ENCODE results near the gene KLC4.

KLC4 gene

DNA sequence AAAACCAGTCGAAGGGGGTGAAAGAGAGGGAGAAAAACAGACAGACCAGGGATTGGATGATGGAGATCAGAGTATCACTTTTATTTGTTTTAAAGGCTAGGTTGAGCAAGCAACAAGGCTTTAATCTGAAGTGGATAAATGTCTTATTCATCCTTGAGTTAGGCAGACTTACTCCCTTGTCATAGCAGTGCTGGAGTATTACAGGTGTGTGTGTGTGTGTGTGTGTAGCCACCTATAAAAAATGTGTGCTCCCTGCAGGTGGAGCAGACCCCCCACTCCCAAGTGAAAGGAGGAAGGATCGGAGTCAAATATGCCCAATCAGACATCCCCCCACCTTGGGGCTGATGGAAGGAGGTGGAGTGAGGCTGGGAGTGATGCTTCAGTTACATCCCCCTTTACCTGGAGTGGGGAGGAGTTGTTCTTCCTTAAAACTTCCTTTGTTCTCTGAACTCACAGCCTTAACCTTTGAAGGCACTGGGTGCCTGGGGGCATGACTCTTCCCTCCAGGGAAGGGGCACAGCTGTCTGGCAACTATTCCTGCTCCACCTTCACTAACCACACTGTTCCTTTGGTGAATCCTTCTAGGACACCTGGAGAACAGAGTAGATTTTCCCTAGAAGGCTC is 43.9 kb downstream of the KLC4 start:
- no peak overlapping the region for H3K4me3 ChIP-seq (ENCODE audit: low read depth, low read length)
- H2BK12ac ChIP-seq (ENCODE audit: low read length): no peak overlapping the region
- H3K27ac ChIP-seq (ENCODE audit: low read depth, low read length): peak overlapping the region; percentile 45
- no peak overlapping the region for H4K12ac ChIP-seq (ENCODE audit: low read depth, low read length)
- no peak overlapping the region for H2BK120ac ChIP-seq (ENCODE audit: insufficient read depth, low read length, poor library complexity)
- no peak overlapping the region for H4K91ac ChIP-seq (ENCODE audit: low read depth, low read length)
- H3K79me1 ChIP-seq (ENCODE audit: low read length): no peaks in the 10 kb centered on the region
- H3K27me3 ChIP-seq (ENCODE audit: insufficient read depth, low read length): no peaks in the 10 kb centered on the region
- no peak overlapping the region for H2BK5ac ChIP-seq (ENCODE audit: low read depth, low read length, poor library complexity)
- H3K4me2 ChIP-seq (ENCODE audit: low read length): no peak overlapping the region
- H3K14ac ChIP-seq (ENCODE audit: low read length): no peak overlapping the region
- no CpG with 5 or more reads among the region's 2 CpGs for WGBS (ENCODE audit: extremely low coverage, insufficient coverage, insufficient read length)
- peaks cover 23% of the 10 kb centered on the region for H3K79me2 ChIP-seq (ENCODE audit: control insufficient read depth, insufficient read depth, low read length, poor library complexity)
- peaks cover 16 to 19% of the 10 kb centered on the region in 2 experiments for H3K4me1 ChIP-seq (ENCODE audit: control insufficient read depth in 1 of 2, insufficient read depth in 2 of 2, low read length in 2 of 2)
- H3K23ac ChIP-seq (ENCODE audit: low read length): no peak overlapping the region
- no peaks in the 10 kb centered on the region for H3K9me3 ChIP-seq (ENCODE audit: insufficient read depth, low read depth, low read length)
- no peak overlapping the region for H3K18ac ChIP-seq (ENCODE audit: low read length)
- no peak overlapping the region for H3K9ac ChIP-seq (ENCODE audit: low read length)
- DNase-seq: no peak
- no peak overlapping the region for H2AFZ ChIP-seq (ENCODE audit: insufficient read depth, low read length, poor library complexity)
- H4K8ac ChIP-seq (ENCODE audit: low read depth, low read length): no peak overlapping the region
- no peak overlapping the region for H2AK5ac ChIP-seq (ENCODE audit: low read length)
- peaks cover 6 to 14% of the 10 kb centered on the region in 2 experiments for H3K36me3 ChIP-seq (ENCODE audit: control insufficient read depth in 1 of 2, insufficient read depth in 2 of 2, low read length in 2 of 2)
- H3K4ac ChIP-seq (ENCODE audit: low read depth, low read length): no peak overlapping the region

DNA sequence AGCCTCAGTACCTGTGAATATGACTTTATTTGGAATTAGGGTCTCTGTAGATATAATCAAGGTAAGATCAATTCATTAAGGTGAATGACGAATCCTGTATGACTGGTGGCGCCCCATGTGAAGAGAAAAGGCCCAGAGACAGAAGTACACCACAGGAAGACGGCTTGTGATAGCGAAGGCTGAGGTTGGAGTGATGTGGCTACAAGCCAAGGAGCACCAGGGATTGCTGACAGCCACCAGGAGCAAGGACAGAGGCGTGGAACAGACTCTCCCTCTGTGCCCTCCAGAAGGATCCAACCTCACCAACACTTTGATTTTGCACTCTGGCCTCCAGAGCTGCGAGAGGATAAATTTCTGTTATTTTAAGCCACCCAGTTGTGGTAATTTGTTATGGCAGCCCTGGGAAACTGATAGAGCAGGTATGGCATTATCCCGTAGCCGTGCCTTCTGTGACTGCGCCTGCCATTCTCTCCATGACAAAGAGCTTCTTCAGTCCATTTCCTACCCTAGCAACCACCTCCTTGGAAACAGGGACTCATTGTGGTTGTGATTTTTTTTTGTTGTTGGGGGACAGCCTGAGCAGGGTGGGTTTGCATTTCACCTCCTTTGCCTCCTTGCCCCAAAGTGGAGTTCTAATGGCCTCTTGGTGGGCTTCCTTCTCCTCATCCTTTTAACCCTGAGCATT is 46.2 kb downstream of the KLC4 start:
- H3K27ac ChIP-seq (ENCODE audit: low read depth, low read length): no peak overlapping the region
- no peak overlapping the region for H2AK5ac ChIP-seq (ENCODE audit: low read length)
- H3K4ac ChIP-seq (ENCODE audit: low read depth, low read length): peak overlapping the region; percentile 19
- no peak overlapping the region for H2AFZ ChIP-seq (ENCODE audit: insufficient read depth, low read length, poor library complexity)
- peaks cover 7 to 14% of the 10 kb centered on the region in 2 experiments for H3K36me3 ChIP-seq (ENCODE audit: control insufficient read depth in 1 of 2, insufficient read depth in 2 of 2, low read length in 2 of 2)
- no peak overlapping the region for H3K4me2 ChIP-seq (ENCODE audit: low read length)
- H3K14ac ChIP-seq (ENCODE audit: low read length): no peak overlapping the region
- no peaks in the 10 kb centered on the region for H3K27me3 ChIP-seq (ENCODE audit: insufficient read depth, low read length)
- no peak for DNase-seq
- H3K9me3 ChIP-seq (ENCODE audit: insufficient read depth, low read depth, low read length): no peaks in the 10 kb centered on the region
- H2BK12ac ChIP-seq (ENCODE audit: low read length): no peak overlapping the region
- no peak overlapping the region for H3K9ac ChIP-seq (ENCODE audit: low read length)
- no peak overlapping the region for H2BK120ac ChIP-seq (ENCODE audit: insufficient read depth, low read length, poor library complexity)
- no CpG with 5 or more reads among the region's 9 CpGs for WGBS (ENCODE audit: extremely low coverage, insufficient coverage, insufficient read length)
- H4K12ac ChIP-seq (ENCODE audit: low read depth, low read length): no peak overlapping the region
- H2BK5ac ChIP-seq (ENCODE audit: low read depth, low read length, poor library complexity): no peak overlapping the region
- H3K4me3 ChIP-seq (ENCODE audit: low read depth, low read length): no peak overlapping the region
- H3K79me1 ChIP-seq (ENCODE audit: low read length): no peaks in the 10 kb centered on the region
- H3K4me1 ChIP-seq (ENCODE audit: control insufficient read depth in 1 of 2, insufficient read depth in 2 of 2, low read length in 2 of 2): peaks cover 15 to 17% of the 10 kb centered on the region in 2 experiments
- H4K91ac ChIP-seq (ENCODE audit: low read depth, low read length): no peak overlapping the region
- no peak overlapping the region for H4K8ac ChIP-seq (ENCODE audit: low read depth, low read length)
- no peak overlapping the region for H3K23ac ChIP-seq (ENCODE audit: low read length)
- peaks cover 19% of the 10 kb centered on the region for H3K79me2 ChIP-seq (ENCODE audit: control insufficient read depth, insufficient read depth, low read length, poor library complexity)
- H3K18ac ChIP-seq (ENCODE audit: low read length): peak overlapping the region; percentile 84

DNA sequence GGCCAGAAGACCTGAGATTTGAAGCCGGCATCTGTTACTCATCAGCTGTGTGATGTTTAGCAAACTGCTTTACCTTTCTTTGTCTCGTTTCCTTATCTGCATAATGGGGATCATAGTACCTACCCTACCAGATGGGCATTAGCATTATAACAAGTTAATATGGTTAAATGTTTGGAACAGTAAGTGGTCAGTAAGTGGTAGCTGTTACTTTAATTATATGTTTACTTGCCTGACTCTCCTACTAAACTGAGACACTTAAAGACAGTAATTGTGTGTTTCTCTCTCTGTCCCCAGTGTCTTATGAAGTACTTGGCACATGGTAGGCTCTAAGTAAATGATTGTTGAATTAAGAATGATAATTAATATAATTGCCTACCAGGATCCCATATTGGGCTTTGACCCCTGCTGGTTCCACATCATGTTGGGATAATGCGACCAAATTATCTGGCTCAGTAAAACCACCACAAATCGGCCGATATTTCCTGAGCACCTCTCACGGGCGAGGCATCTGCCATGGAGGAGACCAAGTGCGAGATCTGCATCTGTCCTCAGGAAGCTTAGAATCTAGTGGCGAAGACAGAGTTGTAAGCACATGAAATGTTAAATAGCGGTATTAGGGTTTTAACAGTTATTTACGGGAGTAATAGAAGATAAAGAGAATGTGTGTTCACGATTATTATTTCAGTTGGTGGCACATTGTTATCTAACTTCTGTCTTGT is 48.1 kb downstream of the KLC4 start:
- peak overlapping the region; percentile 93 for H3K4ac ChIP-seq (ENCODE audit: low read depth, low read length)

DNA sequence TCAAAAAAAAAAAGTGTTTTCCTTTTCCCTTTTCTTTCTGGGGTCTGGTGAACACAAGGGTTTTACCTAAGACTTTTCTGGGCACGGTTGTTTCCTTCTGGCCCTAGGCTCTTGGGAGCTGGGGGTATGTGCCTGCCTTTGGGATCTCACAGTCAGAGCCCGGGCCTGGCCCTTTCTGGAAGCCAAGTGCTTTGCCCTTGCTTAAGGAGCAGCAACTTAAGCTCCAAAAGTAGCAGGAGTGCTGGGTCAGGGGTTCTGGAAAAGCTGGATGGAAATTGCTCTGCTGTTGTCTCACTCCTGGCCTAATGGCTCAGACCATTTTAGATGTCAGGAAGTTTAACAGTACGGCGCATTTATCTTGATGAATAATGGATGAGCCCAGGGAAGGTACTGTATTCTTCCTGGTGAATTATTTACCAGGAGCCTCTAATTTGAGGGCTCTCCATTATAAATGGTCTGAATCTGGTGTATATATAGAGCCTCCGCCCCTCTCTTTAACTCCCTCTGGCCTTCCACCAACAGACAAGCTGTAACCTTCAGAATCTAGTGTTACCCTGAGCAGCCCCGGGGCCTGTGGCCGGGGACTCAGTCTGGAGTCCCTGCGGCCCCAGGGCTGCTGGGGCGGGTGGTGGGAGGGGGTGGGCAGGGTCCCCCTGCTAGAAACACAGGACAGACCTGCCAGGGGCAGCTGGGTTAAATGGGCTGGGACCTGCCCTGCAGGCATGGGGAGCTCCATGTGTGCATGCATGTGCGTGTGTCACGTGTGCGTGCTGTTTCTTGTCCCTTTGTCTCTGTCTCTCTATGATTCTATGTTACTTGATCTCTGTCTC is 54.2 kb downstream of the KLC4 start:
- peak overlapping the region; percentile 94 for H3K4ac ChIP-seq (ENCODE audit: low read depth, low read length)
- no peak overlapping the region for H3K9ac ChIP-seq (ENCODE audit: low read length)
- no peak overlapping the region for H3K4me3 ChIP-seq (ENCODE audit: low read depth, low read length)
- peaks cover 28 to 37% of the 10 kb centered on the region in 2 experiments for H3K4me1 ChIP-seq (ENCODE audit: control insufficient read depth in 1 of 2, insufficient read depth in 2 of 2, low read length in 2 of 2)
- no peak overlapping the region for H4K12ac ChIP-seq (ENCODE audit: low read depth, low read length)
- peak overlapping the region; percentile 8 for H3K4me2 ChIP-seq (ENCODE audit: low read length)
- H3K18ac ChIP-seq (ENCODE audit: low read length): peak overlapping the region; percentile 89
- H3K23ac ChIP-seq (ENCODE audit: low read length): no peak overlapping the region
- H4K91ac ChIP-seq (ENCODE audit: low read depth, low read length): peak overlapping the region; percentile 87
- H3K9me3 ChIP-seq (ENCODE audit: insufficient read depth, low read depth, low read length): no peaks in the 10 kb centered on the region
- H3K27me3 ChIP-seq (ENCODE audit: insufficient read depth, low read length): no peaks in the 10 kb centered on the region
- H3K27ac ChIP-seq (ENCODE audit: low read depth, low read length): peak overlapping the region; percentile 100
- peak overlapping the region; percentile 26 for H2AFZ ChIP-seq (ENCODE audit: insufficient read depth, low read length, poor library complexity)
- H2BK12ac ChIP-seq (ENCODE audit: low read length): peak overlapping the region; percentile 23
- peak overlapping the region; percentile 73 for H3K14ac ChIP-seq (ENCODE audit: low read length)
- peaks cover 32% of the 10 kb centered on the region for H3K79me1 ChIP-seq (ENCODE audit: low read length)
- peaks cover 0 to 3% of the 10 kb centered on the region in 2 experiments for H3K36me3 ChIP-seq (ENCODE audit: control insufficient read depth in 1 of 2, insufficient read depth in 2 of 2, low read length in 2 of 2)
- H4K8ac ChIP-seq (ENCODE audit: low read depth, low read length): peak overlapping the region; percentile 86
- peak overlapping the region; percentile 97 for H2BK5ac ChIP-seq (ENCODE audit: low read depth, low read length, poor library complexity)
- WGBS (ENCODE audit: extremely low coverage, insufficient coverage, insufficient read length): no CpG with 5 or more reads among the region's 12 CpGs
- H3K79me2 ChIP-seq (ENCODE audit: control insufficient read depth, insufficient read depth, low read length, poor library complexity): peaks cover 22% of the 10 kb centered on the region
- no peak overlapping the region for H2AK5ac ChIP-seq (ENCODE audit: low read length)
- DNase-seq: no peak
- H2BK120ac ChIP-seq (ENCODE audit: insufficient read depth, low read length, poor library complexity): peak overlapping the region; percentile 96

More for the DNA sequence above, 48.1 kb downstream of the KLC4 start:
- Histone ChIP-seq H3K79me2 (ENCODE audit: control insufficient read depth, insufficient read depth, low read length, poor library complexity) (peaks cover 20% of the 10 kb centered on the region), H3K23ac (ENCODE audit: low read length) (no peak overlapping the region), H3K9me3 (ENCODE audit: insufficient read depth, low read depth, low read length) (no peaks in the 10 kb centered on the region), H2AFZ (ENCODE audit: insufficient read depth, low read length, poor library complexity) (no peak overlapping the region), H3K79me1 (ENCODE audit: low read length) (no peaks in the 10 kb centered on the region), H3K27me3 (ENCODE audit: insufficient read depth, low read length) (no peaks in the 10 kb centered on the region), H4K12ac (ENCODE audit: low read depth, low read length) (no peak overlapping the region), H3K36me3 (ENCODE audit: control insufficient read depth in 1 of 2, insufficient read depth in 2 of 2, low read length in 2 of 2) (peaks cover 7 to 14% of the 10 kb centered on the region in 2 experiments), H2BK120ac (ENCODE audit: insufficient read depth, low read length, poor library complexity) (no peak overlapping the region), H2AK5ac (ENCODE audit: low read length) (no peak overlapping the region), H4K8ac (ENCODE audit: low read depth, low read length) (peak overlapping the region; percentile 62), H2BK5ac (ENCODE audit: low read depth, low read length, poor library complexity) (no peak overlapping the region), H3K27ac (ENCODE audit: low read depth, low read length) (peak overlapping the region; percentile 46), H3K18ac (ENCODE audit: low read length) (peak overlapping the region; percentile 40), H3K4me2 (ENCODE audit: low read length) (no peak overlapping the region), H4K91ac (ENCODE audit: low read depth, low read length) (no peak overlapping the region), H3K4me3 (ENCODE audit: low read depth, low read length) (no peak overlapping the region), H3K4me1 (ENCODE audit: control insufficient read depth in 1 of 2, insufficient read depth in 2 of 2, low read length in 2 of 2) (peaks cover 23% of the 10 kb centered on the region in 2 experiments), H2BK12ac (ENCODE audit: low read length) (peak overlapping the region; percentile 53), H3K14ac (ENCODE audit: low read length) (no peak overlapping the region), H3K9ac (ENCODE audit: low read length) (no peak overlapping the region)
- no peak for DNase-seq
- WGBS (ENCODE audit: extremely low coverage, insufficient coverage, insufficient read length): 100% methylated on average over 2 of the region's 12 CpGs
